Motor neuron (in vitro differentiated cells): ENCODE measurements around the gene ENTPD2. TPM values are rescaled to one million over a fixed set of nuclear protein-coding genes. Genes with fewer than 3 reads are reported as not detected.

Source experiments
- ATAC-seq, 8 experiments: fragments of 200-7000 bp; cut with Tn5 transposase; replicated peaks in 6 of 8; 2 replicates each; pipeline ENCODE4 v1.8.0; 2021; ENCODE audit warnings: mild to moderate bottlenecking in 8 of 8, moderate library complexity in 8 of 8
- H3K27ac ChIP-seq, 2 donors: fragments of 250-450 bp; sonication (Bioruptor Pico); 2 replicates each; pipeline ENCODE4 v1.9.0; 2021; ENCODE audit warnings: antibody characterized with exemption in 2 of 2, mild to moderate bottlenecking in 2 of 2, moderate library complexity in 1 of 2
- H3K4me1 ChIP-seq, 2 donors: fragments of 250-450 bp; sonication (Bioruptor Pico); replicated peaks in 1 of 2; 2 replicates each; pipeline ENCODE4 v1.6.1; 2021; ENCODE audit warnings: antibody characterized with exemption in 2 of 2, mild to moderate bottlenecking in 2 of 2, moderate library complexity in 1 of 2
- H3K4me3 ChIP-seq, 5 donors: fragments of 250-450 bp; sonication (Bioruptor Pico); 2 replicates each; pipeline ENCODE4 v1.9.0; 2021; ENCODE audit warnings: antibody characterized with exemption in 5 of 5, mild to moderate bottlenecking in 5 of 5, moderate library complexity in 4 of 5
- WGBS, 10 experiments: fragments of 450-650 bp; shearing (Covaris generic); methylation state at CpG; one replicate each; pipeline ENCODE4 v1.0.0; 2022; 5-methylcytosine and 5-hydroxymethylcytosine counted together
- in situ Hi-C, 9 experiments: fragments of 400-800 bp; cut with MboI; loops; one replicate each; pipeline ENCODE4 v1.15.0; 2021; ENCODE audit warnings: low sequenced_read_pairs in 9 of 9, low pct_unique_long_range_greater_than_20kb in 2 of 9; ENCODE audit not compliant: unreplicated experiment in 9 of 9
- total RNA-seq, 8 experiments: library from RNA; unstranded; fragments of 300-600 nt; gene quantifications; 2 replicates each; pipeline versions ENCODE4 v1.2.3 to v1.2.4, GENCODE V29; 2022

The ENTPD2 gene
- total RNA-seq, 8 experiments from 2014 or later = 0.13 to 1.3 (median 0.34) TPM

DNA sequence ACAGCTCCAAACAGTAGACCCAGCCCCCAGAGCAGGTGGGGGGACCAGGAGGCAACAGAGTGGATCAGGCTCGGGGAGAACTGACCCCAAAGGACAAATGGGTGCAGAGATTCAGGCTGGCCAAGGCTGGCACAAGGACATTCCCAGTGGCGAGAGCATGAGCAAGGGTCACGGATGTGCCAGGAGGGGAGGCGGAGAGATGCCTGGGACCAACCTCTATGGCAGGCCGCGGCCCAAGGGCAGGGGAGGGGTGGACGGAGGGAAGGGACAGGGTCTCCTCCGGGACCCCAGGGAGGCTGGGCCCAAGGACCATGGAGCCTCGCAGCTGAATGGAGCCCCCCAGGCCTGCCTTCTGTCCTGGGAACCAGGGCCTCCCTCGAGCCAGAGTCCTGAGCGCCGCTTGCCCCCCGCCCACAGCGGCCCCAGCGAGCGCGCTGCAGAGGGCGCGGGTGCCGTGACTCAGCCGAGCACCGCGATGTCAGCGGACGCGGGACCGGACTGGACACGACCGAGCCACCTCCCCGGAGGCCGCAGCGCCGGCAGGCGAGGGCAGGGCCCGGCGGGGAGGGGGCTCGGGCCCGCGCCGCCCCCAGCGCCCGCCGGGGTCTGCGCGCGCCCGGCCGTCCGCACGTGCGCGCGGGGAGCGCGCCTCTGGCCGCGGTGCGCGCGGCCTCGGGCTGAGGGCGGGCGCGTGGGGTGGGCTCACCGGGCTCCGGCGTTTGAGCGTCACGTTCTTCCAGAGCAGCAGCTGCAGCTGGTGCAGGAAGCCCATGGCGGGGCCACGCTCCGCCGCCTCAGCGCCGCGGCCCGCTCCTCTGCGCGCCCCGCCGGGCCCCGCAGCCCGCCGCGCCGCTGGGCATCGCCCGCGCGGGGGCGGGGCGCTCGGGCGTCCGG is 26.2 kb downstream of the ENTPD2 start, which contains the start of gene ABCA2:
Gene ABCA2 (minus strand): TSS at position 869 of the 894 bp plus-strand sequence. CDS start 97 bp downstream, at position 772.
- WGBS, 10 experiments = 0 to 70% (median 34%) methylated on average over 2 to 3 of the region's 95 CpGs; no CpG with 5 or more reads in 6 of the 10 experiments
- H3K27ac ChIP-seq = peak within 1 kb of the TSS; percentile 47 to 86

DNA sequence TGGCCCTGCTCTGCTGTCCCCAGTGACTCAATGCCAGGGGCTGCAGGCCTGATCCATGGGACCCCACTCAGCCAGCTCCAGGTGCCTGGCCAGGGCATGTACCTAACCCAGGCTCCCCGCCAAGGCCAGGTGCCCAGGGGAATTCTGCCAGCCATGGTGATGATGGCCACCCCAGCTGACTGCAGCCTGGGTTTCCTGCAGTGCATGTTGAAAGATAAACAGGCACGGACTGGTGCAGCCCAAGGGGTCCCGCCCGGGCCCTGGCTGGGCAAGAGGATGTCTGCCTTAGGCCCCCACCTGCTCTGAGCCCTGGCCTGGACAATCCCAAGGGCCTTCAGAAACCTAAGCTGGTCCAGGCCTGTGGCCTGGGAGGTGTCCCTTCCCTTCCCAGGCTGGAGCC is 27.0 kb downstream of the ENTPD2 start:
- in situ Hi-C loops = loop anchor here in 7 of 9 experiments (25.0 kb wide), 1 partner anchor 240 kb away; the partner anchor contains the start of genes CCDC183 (in 7 of the 7) and TMEM141 (in 7 of the 7)
- Histone ChIP-seq H3K4me3 (peak overlapping the region in 3 of 5 donors; percentile 45 to 59 (median 51)), H3K27ac (peak overlapping the region in 1 of 2 donors; percentile 86), H3K4me1 (peaks cover 37 to 39% of the 10 kb centered on the region in 2 donors)
- WGBS, 10 experiments = 95% methylated on average over 3 of the region's 4 CpGs; no CpG with 5 or more reads in 9 of the 10 experiments
- ATAC-seq = no peak

More for the DNA sequence above, 26.2 kb downstream of the ENTPD2 start, which contains the start of gene ABCA2:
- Histone ChIP-seq H3K4me3 (peak within 1 kb of the TSS; percentile 45 to 59 (median 47)), H3K4me1 (peaks cover 41 to 46% of the 10 kb centered on the region in 2 donors)
- in situ Hi-C loops = loop anchor here in 7 of 9 experiments (25.0 kb wide), 1 partner anchor 240 kb away; the partner anchor contains the start of genes CCDC183 (in 7 of the 7) and TMEM141 (in 7 of the 7)
- peak; percentile 42 to 73 (median 68) for ATAC-seq

DNA sequence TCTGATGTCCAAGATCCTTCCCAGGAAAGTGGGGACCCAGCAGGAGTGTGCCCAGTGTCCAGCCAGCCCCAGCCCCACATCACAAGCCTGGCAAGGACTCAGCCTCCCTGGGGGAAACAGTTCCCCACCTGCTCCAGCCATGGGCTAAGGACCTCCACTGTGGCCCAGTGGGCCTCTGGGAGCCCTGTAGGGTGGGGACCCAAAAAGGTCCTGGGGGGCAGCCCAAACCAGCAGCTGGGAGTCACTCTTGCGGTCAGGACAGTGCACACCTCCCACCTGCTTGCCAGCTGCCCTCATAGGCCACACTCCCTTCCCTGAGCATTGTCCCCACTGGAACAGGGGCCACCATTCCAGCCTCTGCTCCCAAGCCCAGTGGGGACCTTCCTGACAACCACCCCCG is 27.5 kb downstream of the ENTPD2 start:
- H3K4me3 ChIP-seq = no peak overlapping the region
- in situ Hi-C loops = loop anchor here in 7 of 9 experiments (25.0 kb wide), 1 partner anchor 239 kb away; the partner anchor contains the start of genes CCDC183 (in 7 of the 7) and TMEM141 (in 7 of the 7)
- H3K4me1 ChIP-seq = peaks cover 36 to 38% of the 10 kb centered on the region in 2 donors
- no peak for ATAC-seq
- WGBS, 10 experiments = 80% methylated on average over 1 of the region's 2 CpGs; no CpG with 5 or more reads in 9 of the 10 experiments
- H3K27ac ChIP-seq = no peak overlapping the region

- Histone ChIP-seq H3K4me3 (no peak overlapping the region), H3K4me1 (peaks cover 36 to 38% of the 10 kb centered on the region in 2 donors), H3K27ac (no peak overlapping the region)
- WGBS, 10 experiments = 15 to 88% (median 58%) methylated on average over 4 to 8 of the region's 21 CpGs; no CpG with 5 or more reads in 7 of the 10 experiments
- in situ Hi-C loops = loop anchor here in 7 of 9 experiments (25.0 kb wide), 1 partner anchor 238 kb away; the partner anchor contains the start of genes CCDC183 (in 7 of the 7) and TMEM141 (in 7 of the 7)
- peak in 5 of 8 experiments; percentile 30 to 44 (median 33) for ATAC-seq
Measured at GRCh38 chr9:137025517-137025966, 28.3 kb downstream of the ENTPD2 start.

- ATAC-seq = no peak
- Histone ChIP-seq H3K27ac (no peak overlapping the region), H3K4me3 (no peak overlapping the region), H3K4me1 (peaks cover 26 to 27% of the 10 kb centered on the region in 2 donors)
- in situ Hi-C loops = no loop called here
- 60 to 90% (median 70%) methylated on average over 1 to 3 of the region's 15 CpGs; no CpG with 5 or more reads in 6 of the 10 experiments for WGBS, 10 experiments
Measured at GRCh38 chr9:137023583-137023991, 30.3 kb downstream of the ENTPD2 start.

DNA sequence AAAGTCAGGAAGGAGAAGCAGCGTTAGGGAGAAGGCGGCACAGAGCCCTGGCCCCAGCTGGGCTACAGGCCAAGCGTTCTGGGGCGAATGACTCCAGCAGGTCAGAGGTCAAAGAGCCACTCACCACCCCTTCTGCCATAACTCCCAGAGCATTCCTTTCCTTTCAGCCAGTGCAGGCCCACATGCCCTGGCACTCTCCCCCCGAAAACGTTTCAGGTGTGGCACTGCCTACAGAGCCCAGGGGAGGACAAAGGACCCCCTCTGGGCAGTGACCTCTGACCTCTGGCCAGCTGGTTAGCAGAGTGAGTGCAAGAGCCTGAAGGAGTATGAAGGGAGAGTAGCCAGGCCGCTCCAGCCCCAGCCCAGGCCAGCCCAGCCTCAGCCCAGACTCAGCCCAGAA is 30.7 kb downstream of the ENTPD2 start:
- WGBS, 10 experiments = 17 to 83% methylated on average over 2 of the region's 7 CpGs; no CpG with 5 or more reads in 8 of the 10 experiments
- no peak for ATAC-seq
- H3K4me3 ChIP-seq = no peak overlapping the region
- peaks cover 26 to 27% of the 10 kb centered on the region in 2 donors for H3K4me1 ChIP-seq
- no peak overlapping the region for H3K27ac ChIP-seq
- in situ Hi-C loops = no loop called here

GRCh38 chr9:137022662-137023008 is 31.2 kb downstream of the ENTPD2 start:
- 80 to 100% methylated on average over 1 of the region's 23 CpGs; no CpG with 5 or more reads in 8 of the 10 experiments for WGBS, 10 experiments
- in situ Hi-C loops = no loop called here
- peaks cover 26 to 27% of the 10 kb centered on the region in 2 donors for H3K4me1 ChIP-seq
- H3K27ac ChIP-seq = no peak overlapping the region
- no peak overlapping the region for H3K4me3 ChIP-seq
- no peak for ATAC-seq

DNA sequence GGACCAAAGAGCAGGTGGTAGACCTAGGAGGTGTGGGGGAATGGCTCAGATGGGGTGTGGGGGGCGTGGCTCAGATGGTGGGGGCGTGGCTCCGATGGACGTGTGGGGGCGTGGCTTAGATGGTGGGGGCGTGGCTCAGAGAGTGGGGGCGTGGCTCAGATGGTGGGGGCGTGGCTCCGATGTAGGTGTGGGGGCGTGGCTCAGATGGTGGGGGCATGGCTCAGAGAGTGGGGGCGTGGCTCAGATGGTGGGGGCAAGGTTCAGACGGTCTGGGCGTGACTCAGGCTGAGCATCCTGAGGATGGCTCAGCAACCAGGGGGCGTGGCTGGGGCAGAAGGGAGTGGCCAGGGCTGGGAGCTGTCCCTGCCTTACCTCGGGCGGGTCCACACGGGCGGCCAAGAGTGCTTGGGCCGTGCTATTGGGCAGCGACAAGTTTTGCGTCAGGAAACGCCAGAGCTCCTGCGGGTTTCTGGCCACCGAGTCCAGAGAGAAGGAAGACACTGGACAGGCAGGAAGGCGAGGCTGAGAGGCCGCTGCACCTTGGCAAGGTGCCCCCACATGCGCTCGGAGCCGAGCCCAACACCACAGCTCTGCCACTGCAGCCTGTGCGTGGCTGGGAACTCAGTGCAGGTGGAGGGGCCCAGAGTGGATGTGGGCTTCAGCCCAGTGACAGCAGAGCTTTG is 31.7 kb downstream of the ENTPD2 start:
- peaks cover 22 to 23% of the 10 kb centered on the region in 2 donors for H3K4me1 ChIP-seq
- H3K27ac ChIP-seq = no peak overlapping the region
- H3K4me3 ChIP-seq = no peak overlapping the region
- WGBS, 10 experiments = 36 to 100% methylated on average over 3 to 9 of the region's 30 CpGs; no CpG with 5 or more reads in 8 of the 10 experiments
- peak in 7 of 8 experiments; percentile 25 to 97 (median 44) for ATAC-seq
- in situ Hi-C loops = no loop called here

DNA sequence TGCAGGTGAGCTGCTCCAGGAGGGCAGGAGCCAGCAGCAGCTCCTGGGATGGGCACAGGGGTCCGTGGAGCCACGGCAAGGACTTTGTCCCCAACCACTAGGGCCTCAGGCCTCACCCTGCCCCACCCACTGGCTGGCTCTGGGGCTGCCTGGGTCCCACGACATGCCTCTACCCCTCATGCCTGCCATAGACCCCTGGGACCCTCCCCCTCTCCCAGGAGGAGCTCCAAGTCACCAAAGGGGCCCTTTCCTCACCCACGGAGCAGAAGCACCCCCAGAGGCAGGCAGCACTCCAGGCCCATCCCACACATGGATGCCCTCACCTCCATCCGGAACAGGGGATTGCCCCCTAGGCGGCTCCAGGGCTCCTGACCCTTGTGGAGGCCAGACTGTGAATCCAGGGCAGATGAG is 32.3 kb downstream of the ENTPD2 start:
- 40 to 100% methylated on average over 1 of the region's 6 CpGs; no CpG with 5 or more reads in 8 of the 10 experiments for WGBS, 10 experiments
- Histone ChIP-seq H3K27ac (no peak overlapping the region), H3K4me1 (peaks cover 17% of the 10 kb centered on the region in 2 donors), H3K4me3 (no peak overlapping the region)
- in situ Hi-C loops = no loop called here
- peak in 1 of 8 experiments; percentile 11 for ATAC-seq

DNA sequence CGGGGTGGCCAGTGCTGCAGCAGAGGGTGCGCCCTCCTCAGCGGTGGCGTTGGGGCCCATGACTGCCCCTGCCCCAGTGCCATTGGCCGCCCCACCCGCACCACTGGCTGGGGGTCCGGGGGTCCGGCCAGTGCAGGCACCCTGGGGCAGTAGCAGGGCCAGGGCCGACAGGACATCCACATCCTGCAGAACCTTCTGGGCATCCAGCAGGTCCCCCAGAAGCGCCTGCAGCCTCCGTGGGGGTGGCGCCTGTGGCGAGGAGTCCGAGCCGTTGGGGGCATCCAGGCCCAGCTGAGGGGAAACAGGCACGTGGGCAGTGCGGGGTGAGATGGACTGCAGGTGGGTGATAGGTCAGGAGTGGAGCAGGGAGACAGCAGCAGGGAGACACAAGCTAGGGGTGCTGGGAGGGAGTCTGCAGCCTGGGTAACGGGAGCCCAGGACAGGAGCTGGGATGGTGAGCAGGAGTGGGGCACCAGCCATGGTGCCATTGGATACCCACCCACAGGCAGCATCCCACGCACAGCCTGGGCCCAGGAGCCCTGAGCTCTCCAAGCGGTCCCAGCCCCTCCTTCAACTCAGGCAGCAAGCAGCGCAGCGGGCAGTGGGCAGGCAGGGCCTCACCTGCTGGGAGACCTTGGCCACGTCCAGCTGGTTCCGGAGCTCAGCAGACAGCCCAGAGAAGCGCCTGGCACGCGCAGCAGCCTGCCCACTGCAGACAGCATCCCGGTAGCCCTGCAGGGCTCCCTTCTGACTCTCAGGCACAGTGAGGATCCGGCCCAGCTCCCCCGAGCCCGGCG is 32.9 kb downstream of the ENTPD2 start:
- ATAC-seq = no peak
- in situ Hi-C loops = no loop called here
- no peak overlapping the region for H3K27ac ChIP-seq
- H3K4me3 ChIP-seq = no peak overlapping the region
- H3K4me1 ChIP-seq = peaks cover 11% of the 10 kb centered on the region in 2 donors
- 93 to 100% (median 100%) methylated on average over 1 to 6 of the region's 32 CpGs; no CpG with 5 or more reads in 5 of the 10 experiments for WGBS, 10 experiments

DNA sequence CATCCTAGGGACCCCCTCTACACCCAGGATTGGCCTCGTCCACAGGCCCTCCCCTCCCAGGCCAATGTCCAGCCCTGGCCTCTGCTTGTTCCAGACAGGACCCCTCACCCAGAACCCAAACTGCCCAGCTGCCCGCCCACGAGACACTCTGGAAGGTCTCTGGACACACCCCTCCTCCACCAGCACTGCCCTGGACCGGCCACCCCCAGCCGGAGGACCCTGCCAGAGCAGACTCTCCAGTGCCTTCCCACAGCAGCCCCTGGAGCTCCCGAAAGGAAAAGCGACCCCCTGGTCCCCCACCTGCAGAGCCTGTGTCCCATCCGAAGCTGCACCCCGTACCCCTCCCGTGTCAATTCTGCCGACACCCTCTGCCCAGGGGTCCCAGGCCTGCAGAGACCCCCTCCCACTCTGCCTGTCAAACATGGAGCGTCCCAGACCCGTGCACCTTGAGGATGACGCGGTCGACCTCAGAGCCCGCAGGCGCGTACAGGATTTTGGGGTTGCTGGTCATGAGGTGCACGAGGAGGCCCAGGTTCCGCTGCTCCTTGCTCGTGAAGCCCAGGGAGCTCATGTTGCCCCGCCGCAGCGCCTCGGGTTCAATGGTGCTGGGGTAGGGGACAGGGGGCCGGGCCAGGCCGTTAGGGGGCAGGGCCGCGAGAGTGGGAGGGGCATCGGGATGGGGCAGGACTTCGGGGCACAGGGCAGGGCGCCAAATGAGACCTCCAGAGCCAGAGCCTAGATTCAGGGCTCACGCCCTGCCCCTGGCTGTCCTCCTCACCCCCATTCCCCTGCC is 33.8 kb downstream of the ENTPD2 start:
- Histone ChIP-seq H3K27ac (no peak overlapping the region), H3K4me3 (no peak overlapping the region), H3K4me1 (peaks cover 2% of the 10 kb centered on the region in 2 donors)
- WGBS, 10 experiments = 87 to 100% (median 93%) methylated on average over 1 to 4 of the region's 34 CpGs; no CpG with 5 or more reads in 7 of the 10 experiments
- no peak for ATAC-seq
- in situ Hi-C loops = no loop called here
